22Rv1 (cell line): ENCODE data around the gene FASLG.

Experiments used
- H3K27ac ChIP-seq: fragments of 450-650 bp; 2 replicates; pipeline ENCODE4 v1.5.1; 2017
- ZFX ChIP-seq: fragments of 450-650 bp; IDR thresholded peaks from 2 replicates; pipeline ENCODE4 v1.6.1; 2017; ENCODE audit warnings: antibody characterized with exemption, borderline replicate concordance
- TF ChIP-seq, protein P1 (sequence below): fragments of 450-650 bp; IDR thresholded peaks from 2 replicates; pipeline ENCODE4 v1.5.1; 2017; ENCODE audit warnings: mild to moderate bottlenecking

FASLG gene

DNA sequence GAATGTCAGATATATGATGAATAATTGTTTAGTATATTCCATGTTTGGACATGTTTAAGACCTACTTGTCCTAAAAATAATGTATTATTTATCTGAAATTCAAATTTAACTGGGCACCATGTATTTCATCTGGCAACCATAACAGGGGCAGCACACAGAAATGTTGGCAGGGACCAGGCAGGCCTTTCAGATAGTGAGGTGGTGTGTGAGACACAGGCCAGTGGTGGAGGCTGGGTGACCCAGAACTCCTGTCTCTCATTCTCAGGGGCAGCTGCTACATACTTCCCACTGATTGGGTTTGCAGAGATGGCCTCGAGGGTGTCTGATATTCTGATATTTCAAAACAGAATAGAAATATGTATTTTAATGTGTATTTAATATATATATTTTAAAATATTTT is 1.3 kb upstream of the FASLG start:
- no peak overlapping the region for H3K27ac ChIP-seq
- TF ChIP-seq ZFX, result no peak
- TF ChIP-seq, protein P1, sequence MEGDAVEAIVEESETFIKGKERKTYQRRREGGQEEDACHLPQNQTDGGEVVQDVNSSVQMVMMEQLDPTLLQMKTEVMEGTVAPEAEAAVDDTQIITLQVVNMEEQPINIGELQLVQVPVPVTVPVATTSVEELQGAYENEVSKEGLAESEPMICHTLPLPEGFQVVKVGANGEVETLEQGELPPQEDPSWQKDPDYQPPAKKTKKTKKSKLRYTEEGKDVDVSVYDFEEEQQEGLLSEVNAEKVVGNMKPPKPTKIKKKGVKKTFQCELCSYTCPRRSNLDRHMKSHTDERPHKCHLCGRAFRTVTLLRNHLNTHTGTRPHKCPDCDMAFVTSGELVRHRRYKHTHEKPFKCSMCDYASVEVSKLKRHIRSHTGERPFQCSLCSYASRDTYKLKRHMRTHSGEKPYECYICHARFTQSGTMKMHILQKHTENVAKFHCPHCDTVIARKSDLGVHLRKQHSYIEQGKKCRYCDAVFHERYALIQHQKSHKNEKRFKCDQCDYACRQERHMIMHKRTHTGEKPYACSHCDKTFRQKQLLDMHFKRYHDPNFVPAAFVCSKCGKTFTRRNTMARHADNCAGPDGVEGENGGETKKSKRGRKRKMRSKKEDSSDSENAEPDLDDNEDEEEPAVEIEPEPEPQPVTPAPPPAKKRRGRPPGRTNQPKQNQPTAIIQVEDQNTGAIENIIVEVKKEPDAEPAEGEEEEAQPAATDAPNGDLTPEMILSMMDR, result no peak

- no peak overlapping the region for H3K27ac ChIP-seq
- TF ChIP-seq, protein P1, result no peak
- TF ChIP-seq ZFX, result no peak
Observed at GRCh38 chr1:172661107-172661506, 2.2 kb downstream of the FASLG start.

DNA sequence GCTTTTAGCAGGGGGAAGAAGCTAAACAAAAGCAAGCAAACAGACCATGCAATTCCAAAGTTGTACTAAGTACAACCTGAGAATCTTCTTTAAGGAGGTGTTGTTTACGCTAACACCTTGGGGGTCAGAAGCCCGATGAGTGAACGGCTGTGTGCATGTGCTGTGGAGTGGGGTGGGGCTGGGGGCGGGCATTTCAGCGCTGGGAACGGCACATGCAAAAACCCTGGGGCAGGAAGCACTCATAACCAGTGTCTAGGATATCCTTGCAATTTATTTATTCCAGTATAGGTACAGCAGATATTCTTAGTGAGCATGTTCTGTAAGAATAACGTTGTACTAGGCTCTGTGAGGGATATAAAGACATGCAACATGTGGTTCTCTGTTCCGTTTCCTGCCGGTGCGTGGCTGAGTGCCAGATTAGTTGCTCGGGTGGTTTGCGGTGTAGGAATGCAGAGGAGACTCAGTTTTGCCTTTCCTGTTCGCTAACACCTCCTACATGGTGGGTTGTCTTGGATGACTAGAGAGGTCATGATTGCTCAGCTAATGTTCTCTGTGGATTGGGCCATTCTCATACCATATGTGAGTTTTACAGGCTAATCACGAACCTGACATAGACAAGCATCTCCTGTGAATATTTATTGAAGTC is 3.7 kb downstream of the FASLG start:
- no peak for TF ChIP-seq ZFX
- TF ChIP-seq, protein P1, result no peak
- H3K27ac ChIP-seq, result no peak overlapping the region

- no peak overlapping the region for H3K27ac ChIP-seq
- no peak for TF ChIP-seq ZFX
- TF ChIP-seq, protein P1, result no peak
Observed at GRCh38 chr1:172663732-172664131, 4.8 kb downstream of the FASLG start.

GRCh38 chr1:172668097-172668496 is 9.2 kb downstream of the FASLG start:
- H3K27ac ChIP-seq, result no peak overlapping the region
- TF ChIP-seq, protein P1, result no peak
- TF ChIP-seq ZFX, result no peak

DNA sequence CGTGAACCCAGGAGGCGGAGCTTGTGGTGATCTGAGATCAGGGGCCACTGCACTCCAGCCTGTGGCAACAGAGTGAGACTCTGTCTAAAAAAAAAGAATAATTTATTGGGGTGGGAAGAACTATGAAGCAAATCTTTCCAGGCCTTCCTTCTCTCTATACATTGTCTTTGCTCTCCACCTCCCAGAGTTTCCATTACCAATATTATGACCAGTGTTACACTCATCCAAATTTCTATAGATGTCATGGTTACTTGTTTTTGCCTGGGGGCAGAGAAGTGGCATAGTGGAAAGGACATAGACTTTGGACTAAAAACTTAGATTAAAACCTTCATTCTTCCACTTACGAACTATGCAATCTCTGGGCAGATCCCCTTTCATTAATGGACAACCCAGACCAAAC is 10.1 kb downstream of the FASLG start:
- no peak overlapping the region for H3K27ac ChIP-seq
- TF ChIP-seq, protein P1, result no peak
- TF ChIP-seq ZFX, result no peak

GRCh38 chr1:172670316-172670715 is 11.4 kb downstream of the FASLG start:
- TF ChIP-seq ZFX, result no peak
- TF ChIP-seq, protein P1, result no peak
- no peak overlapping the region for H3K27ac ChIP-seq
